NB4 (cell line): ENCODE results near the gene PYY.
"Not testable (repeated sequence)": the region's sequence is repeated elsewhere in the genome, so short reads cannot be mapped to it uniquely, and the experiment has no call there.

ENCODE experiments used
- DNase-seq: peaks from one replicate; pipeline ENCODE4 v3.0.0; 2010; ENCODE audit warnings: low read depth
- H3K4me3 ChIP-seq: one replicate; pipeline ENCODE4 v1.5.1; 2011; ENCODE audit warnings: mild to moderate bottlenecking, low read depth, low read length, moderate library complexity
- CTCF ChIP-seq: IDR thresholded peaks from one replicate; pipeline ENCODE4 v1.5.1; 2012; ENCODE audit warnings: low read depth, low read length
- MAX ChIP-seq: IDR thresholded peaks from 2 replicates; pipeline ENCODE4 v1.6.1; 2011; ENCODE audit warnings: low read depth, low read length
- MYC ChIP-seq: IDR thresholded peaks from 2 replicates; pipeline ENCODE4 v1.6.1; 2011; ENCODE audit warnings: low read depth, low read length
- POLR2A ChIP-seq: IDR thresholded peaks from 2 replicates; pipeline ENCODE4 v1.6.1; 2011; ENCODE audit warnings: mild to moderate bottlenecking; ENCODE audit not compliant: insufficient read length; ENCODE audit errors: extremely low read depth

PYY gene

DNA sequence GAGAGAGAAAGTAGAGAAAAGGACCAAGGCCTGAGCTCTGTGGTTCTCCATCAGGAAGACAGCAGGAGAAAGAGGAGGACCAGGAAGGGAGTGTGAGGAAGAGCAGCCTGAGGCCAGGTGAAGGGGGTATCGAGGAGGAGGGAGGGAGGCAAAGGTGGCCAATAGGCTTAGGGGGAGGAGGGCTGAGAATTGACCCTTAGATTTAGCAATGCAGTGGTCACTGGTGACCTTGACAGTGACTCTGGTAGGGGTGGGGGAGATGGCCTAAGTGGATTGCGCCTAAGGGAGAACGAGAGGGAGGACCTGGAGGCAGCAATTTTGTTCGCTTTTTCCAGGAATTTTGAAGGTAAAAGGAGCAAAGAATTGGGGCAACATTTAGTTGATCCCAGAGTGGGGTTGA is 45.3 kb upstream of the PYY start:
- no peak for DNase-seq
- no peak overlapping the region for H3K4me3 ChIP-seq
- TF ChIP-seq POLR2A: no peak
- no peak for TF ChIP-seq MYC
- no peak for TF ChIP-seq CTCF
- TF ChIP-seq MAX: no peak

DNA sequence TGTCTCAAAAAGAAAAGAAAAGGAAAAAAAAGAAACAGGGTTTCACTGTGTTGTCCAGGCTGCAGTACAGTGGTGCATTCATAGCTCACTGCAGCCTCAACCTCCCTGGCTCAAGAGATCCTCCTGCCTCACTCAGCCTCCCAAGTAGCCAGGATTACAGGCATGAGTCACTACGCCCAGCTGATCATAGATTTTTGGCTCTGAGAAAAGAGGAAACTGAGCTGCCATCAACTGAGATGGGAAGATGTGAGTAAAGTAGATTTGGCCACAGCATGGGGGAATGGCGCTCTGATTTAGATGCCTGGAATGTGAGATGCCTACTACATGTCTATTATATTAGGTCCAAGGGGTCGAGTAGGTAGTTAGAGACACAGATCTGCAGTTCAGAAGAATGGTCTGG is 44.8 kb upstream of the PYY start:
- DNase-seq: peak; percentile 65

DNA sequence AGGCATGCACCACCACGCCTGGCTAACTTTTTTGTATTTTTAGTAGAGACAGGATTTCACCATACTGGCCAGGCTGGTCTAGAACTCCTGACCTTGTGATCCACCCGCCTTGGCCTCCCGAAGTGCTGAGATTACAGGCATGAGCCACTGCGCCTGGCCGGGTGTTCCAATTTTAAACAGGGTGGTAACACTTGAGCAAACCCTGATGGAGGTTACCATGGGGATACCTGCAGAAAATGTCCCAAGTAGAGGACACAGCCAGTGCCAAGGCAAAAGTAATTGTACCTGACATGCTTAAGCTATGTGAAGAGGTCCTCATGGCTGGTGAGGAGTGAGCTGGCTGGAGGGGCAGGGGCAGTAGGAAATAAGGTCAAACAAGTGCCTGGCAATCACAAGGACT is 43.4 kb upstream of the PYY start:
- not testable (repeated sequence) for DNase-seq, H3K4me3 ChIP-seq

More for the DNA sequence above, 44.8 kb upstream of the PYY start:
- no peak for TF ChIP-seq POLR2A
- TF ChIP-seq CTCF: no peak
- TF ChIP-seq MAX: no peak
- no peak for TF ChIP-seq MYC
- no peak overlapping the region for H3K4me3 ChIP-seq

GRCh38 chr17:43995150-43995471 is 41.4 kb upstream of the PYY start:
- H3K4me3 ChIP-seq: no peak overlapping the region
- no peak for DNase-seq
- TF ChIP-seq MYC: no peak
- TF ChIP-seq CTCF: no peak
- TF ChIP-seq POLR2A: no peak
- no peak for TF ChIP-seq MAX

DNA sequence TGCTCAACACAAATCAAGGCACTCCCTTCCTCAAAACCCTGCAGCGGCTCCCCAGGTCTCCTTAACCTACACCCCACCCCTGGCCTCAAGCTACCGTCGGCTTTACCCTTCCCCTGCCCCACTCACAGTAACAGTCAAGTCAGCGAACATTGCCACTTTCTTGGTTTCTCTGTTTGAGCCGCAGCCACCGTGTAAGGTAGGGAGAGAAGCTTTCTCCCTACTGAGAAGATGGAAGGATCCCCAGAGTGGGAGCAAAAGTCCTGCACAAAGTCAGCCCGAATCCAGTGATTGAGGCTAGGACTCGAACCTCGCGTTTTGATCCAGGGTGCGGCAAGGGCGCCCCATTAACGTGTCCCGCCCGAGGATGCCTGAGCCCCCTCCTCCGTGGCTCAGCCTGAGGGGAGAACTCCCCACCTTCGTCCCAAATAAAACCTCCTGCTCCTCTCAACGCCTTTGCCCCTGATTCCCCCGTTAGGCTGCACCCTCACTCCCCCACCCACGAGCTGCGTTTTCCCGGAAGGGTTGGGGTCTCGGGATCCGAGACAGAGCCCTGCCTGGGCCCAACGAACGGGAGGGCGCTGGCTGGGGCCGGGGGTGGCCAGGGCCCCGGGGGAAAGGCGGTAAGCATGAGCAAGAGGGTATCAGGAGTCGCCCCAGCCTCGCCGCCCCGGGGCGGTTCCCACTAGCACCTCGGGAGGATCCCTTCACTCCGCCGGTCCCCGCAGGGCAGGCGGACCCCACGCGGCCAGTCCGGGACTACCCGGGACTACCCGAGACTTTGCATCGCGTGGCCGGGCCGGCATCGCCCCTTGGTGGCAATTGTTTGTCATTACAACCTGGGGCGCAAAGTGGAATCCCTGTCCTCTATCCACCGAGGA is 40.8 kb upstream of the PYY start:
- DNase-seq: peak; percentile 57
- TF ChIP-seq POLR2A: no peak
- peak; percentile 58 for TF ChIP-seq CTCF
- peak; percentile 54; the same call in 1 of the 2 replicates for TF ChIP-seq MAX
- H3K4me3 ChIP-seq: no peak overlapping the region

DNA sequence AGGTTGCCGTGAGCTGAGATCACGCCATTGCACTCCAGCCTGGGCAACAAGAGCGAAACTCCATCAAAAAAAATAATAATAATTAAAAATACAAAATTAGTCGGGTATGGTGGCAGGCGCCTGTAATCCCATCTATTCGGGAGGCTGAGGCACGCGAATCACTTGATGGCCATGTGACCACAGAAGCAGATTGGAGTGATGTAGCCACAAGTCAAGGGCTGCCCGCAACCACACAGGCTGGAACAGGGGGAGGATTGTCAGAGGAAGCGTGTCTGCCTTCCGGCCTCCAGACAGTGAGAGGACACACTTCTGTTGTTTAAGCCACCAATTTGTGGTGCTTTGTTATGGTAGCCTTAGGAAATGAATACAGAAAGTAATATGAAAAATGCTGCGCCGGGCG is 38.9 kb upstream of the PYY start:
- DNase-seq: peak; percentile 27
- H3K4me3 ChIP-seq: no peak overlapping the region
- no peak for TF ChIP-seq MAX
- TF ChIP-seq CTCF: no peak
- TF ChIP-seq MYC: no peak
- TF ChIP-seq POLR2A: no peak
